Hepatocyte (in vitro differentiated cells): ENCODE measurements around the gene SCRN2. TPM values are rescaled to one million over a fixed set of nuclear protein-coding genes. Genes with fewer than 3 reads are reported as not detected.

Source experiments
- DNase-seq: peaks from one replicate; pipeline ENCODE4 v3.0.0-alpha.2; 2016; ENCODE audit warnings: low spot score
- H2AFZ ChIP-seq: fragments of 200-600 bp; sonication (generic); 2 replicates; pipeline ENCODE4 v1.6.0; 2016; ENCODE audit warnings: antibody characterized with exemption, mild to moderate bottlenecking
- H3K27ac ChIP-seq: fragments of 200-600 bp; sonication (generic); 2 replicates; pipeline ENCODE4 v1.5.1; 2016; ENCODE audit warnings: mild to moderate bottlenecking
- H3K27me3 ChIP-seq: fragments of 200-600 bp; sonication (generic); 2 replicates; pipeline ENCODE4 v1.6.1; 2016
- H3K36me3 ChIP-seq: fragments of 200-600 bp; sonication (generic); replicated peaks from 2 replicates; pipeline ENCODE4 v1.5.1; 2016; ENCODE audit warnings: low read depth; ENCODE audit not compliant: insufficient read depth
- H3K4me1 ChIP-seq: fragments of 200-600 bp; sonication (generic); 2 replicates; pipeline ENCODE4 v1.5.1; 2016; ENCODE audit warnings: mild to moderate bottlenecking, moderate library complexity; ENCODE audit not compliant: insufficient read depth
- H3K4me2 ChIP-seq: fragments of 200-600 bp; sonication (generic); 2 replicates; pipeline ENCODE4 v1.6.0; 2016
- H3K4me3 ChIP-seq: fragments of 200-600 bp; sonication (generic); 2 replicates; pipeline ENCODE4 v1.5.1; 2016; ENCODE audit warnings: mild to moderate bottlenecking
- H3K79me2 ChIP-seq: fragments of 200-600 bp; sonication (generic); 2 replicates; pipeline ENCODE4 v1.6.0; 2017; ENCODE audit warnings: mild to moderate bottlenecking
- H3K9me2 ChIP-seq: fragments of 200-600 bp; sonication (generic); replicated peaks from 2 replicates; pipeline ENCODE4 v1.6.0; 2017; ENCODE audit warnings: mild to moderate bottlenecking; ENCODE audit not compliant: insufficient read depth
- H3K9me3 ChIP-seq: fragments of 200-600 bp; sonication (generic); 2 replicates; pipeline ENCODE4 v1.5.1; 2016; ENCODE audit warnings: low read depth, mild to moderate bottlenecking
- H4K20me1 ChIP-seq: fragments of 200-600 bp; sonication (generic); 2 replicates; pipeline ENCODE4 v1.6.0; 2016; ENCODE audit warnings: mild to moderate bottlenecking; ENCODE audit not compliant: insufficient read depth, poor library complexity, severe bottlenecking
- EZH2 ChIP-seq: fragments of 200-600 bp; sonication (generic); IDR thresholded peaks from 2 replicates; pipeline ENCODE4 v1.6.1; 2016; ENCODE audit warnings: antibody characterized with exemption, mild to moderate bottlenecking, borderline replicate concordance
- EZH2phosphoT487 ChIP-seq: fragments of 200-600 bp; sonication (generic); IDR thresholded peaks from one replicate; pipeline ENCODE4 v1.6.1; 2018; ENCODE audit warnings: antibody characterized with exemption, mild to moderate bottlenecking, low read depth, moderate library complexity; ENCODE audit not compliant: unreplicated experiment, severe bottlenecking
- WGBS: methylation state at CpG from one replicate; pipeline ENCODE4 v1.1.6; 2016; ENCODE audit warnings: low lambda C conversion rate; ENCODE audit errors: missing lambda C conversion rate; 5-methylcytosine and 5-hydroxymethylcytosine counted together
- polyA plus RNA-seq: library from polyadenylated mRNA; unstranded; fragments of >200 nt; fragmentation: Nextera tagmentation; extraction: Ambion mirVana; gene quantifications from 2 replicates; pipeline ENCODE4 v1.2.1, GENCODE V29; 2016
- total RNA-seq: library from RNA; depleted of rRNA; stranded (reverse); fragments of >200 nt; gene quantifications from 2 replicates; pipeline ENCODE4 v1.2.3, GENCODE V29; 2014
- TF ChIP-seq, protein P1 (sequence below): fragments of 200-600 bp; sonication (generic); IDR thresholded peaks from 2 replicates; pipeline ENCODE4 v1.5.1; 2016; ENCODE audit warnings: antibody characterized with exemption, mild to moderate bottlenecking; ENCODE audit not compliant: poor library complexity

The SCRN2 gene
- total and polyA plus RNA-seq, 2 experiments from 2014 or later = 35.3 to 59.8 TPM

GRCh38 chr17:47846716-47847340, 5.8 kb upstream of the SCRN2 start:
- H3K9me3 ChIP-seq = no peaks in the 10 kb centered on the region
- no peaks in the 10 kb centered on the region for H3K36me3 ChIP-seq
- no peak overlapping the region for H2AFZ ChIP-seq
- TF ChIP-seq, protein P1, sequence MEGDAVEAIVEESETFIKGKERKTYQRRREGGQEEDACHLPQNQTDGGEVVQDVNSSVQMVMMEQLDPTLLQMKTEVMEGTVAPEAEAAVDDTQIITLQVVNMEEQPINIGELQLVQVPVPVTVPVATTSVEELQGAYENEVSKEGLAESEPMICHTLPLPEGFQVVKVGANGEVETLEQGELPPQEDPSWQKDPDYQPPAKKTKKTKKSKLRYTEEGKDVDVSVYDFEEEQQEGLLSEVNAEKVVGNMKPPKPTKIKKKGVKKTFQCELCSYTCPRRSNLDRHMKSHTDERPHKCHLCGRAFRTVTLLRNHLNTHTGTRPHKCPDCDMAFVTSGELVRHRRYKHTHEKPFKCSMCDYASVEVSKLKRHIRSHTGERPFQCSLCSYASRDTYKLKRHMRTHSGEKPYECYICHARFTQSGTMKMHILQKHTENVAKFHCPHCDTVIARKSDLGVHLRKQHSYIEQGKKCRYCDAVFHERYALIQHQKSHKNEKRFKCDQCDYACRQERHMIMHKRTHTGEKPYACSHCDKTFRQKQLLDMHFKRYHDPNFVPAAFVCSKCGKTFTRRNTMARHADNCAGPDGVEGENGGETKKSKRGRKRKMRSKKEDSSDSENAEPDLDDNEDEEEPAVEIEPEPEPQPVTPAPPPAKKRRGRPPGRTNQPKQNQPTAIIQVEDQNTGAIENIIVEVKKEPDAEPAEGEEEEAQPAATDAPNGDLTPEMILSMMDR = no peak
- TF ChIP-seq EZH2 (no peak), EZH2phosphoT487 (no peak)
- H3K27ac ChIP-seq = no peak overlapping the region
- no peaks in the 10 kb centered on the region for H4K20me1 ChIP-seq
- no peak overlapping the region for H3K4me3 ChIP-seq
- H3K9me2 ChIP-seq = no peaks in the 10 kb centered on the region
- peaks cover 36% of the 10 kb centered on the region for H3K4me1 ChIP-seq
- 30% methylated on average over 19 of the region's 31 CpGs for WGBS
- peak overlapping the region; percentile 57 for H3K4me2 ChIP-seq
- DNase-seq = no peak
- H3K79me2 ChIP-seq = no peaks in the 10 kb centered on the region
- H3K27me3 ChIP-seq = peaks cover 50% of the 10 kb centered on the region

DNA sequence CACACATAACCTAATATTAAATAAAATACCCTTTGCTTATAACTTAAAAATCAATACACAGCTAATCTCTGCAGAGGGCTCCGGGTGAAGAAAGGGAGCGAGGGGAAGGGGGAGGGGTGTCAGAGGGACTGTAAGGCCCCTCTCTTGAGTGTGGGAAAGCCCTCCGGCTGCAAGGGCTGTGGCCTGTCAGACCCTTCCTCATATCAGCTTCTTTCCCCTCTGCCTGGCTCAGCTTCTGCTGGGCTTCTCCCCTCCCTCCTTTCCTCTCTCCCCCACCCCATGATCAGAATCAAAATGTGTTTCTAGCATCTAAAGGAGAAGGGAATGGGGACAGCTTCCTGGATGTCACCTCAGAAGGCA, 4.6 kb upstream of the SCRN2 start:
- no peak overlapping the region for H3K27ac ChIP-seq
- no peaks in the 10 kb centered on the region for H3K9me3 ChIP-seq
- H2AFZ ChIP-seq = no peak overlapping the region
- peaks cover 2% of the 10 kb centered on the region for H3K79me2 ChIP-seq
- DNase-seq = no peak
- WGBS = 45% methylated on average over 3 of the region's 3 CpGs
- peaks cover 47% of the 10 kb centered on the region for H3K27me3 ChIP-seq
- H4K20me1 ChIP-seq = no peaks in the 10 kb centered on the region
- H3K9me2 ChIP-seq = no peaks in the 10 kb centered on the region
- peaks cover 38% of the 10 kb centered on the region for H3K4me1 ChIP-seq
- H3K4me3 ChIP-seq = no peak overlapping the region
- TF ChIP-seq EZH2 (no peak), EZH2phosphoT487 (no peak)
- TF ChIP-seq, protein P1 = no peak
- no peaks in the 10 kb centered on the region for H3K36me3 ChIP-seq
- no peak overlapping the region for H3K4me2 ChIP-seq

DNA sequence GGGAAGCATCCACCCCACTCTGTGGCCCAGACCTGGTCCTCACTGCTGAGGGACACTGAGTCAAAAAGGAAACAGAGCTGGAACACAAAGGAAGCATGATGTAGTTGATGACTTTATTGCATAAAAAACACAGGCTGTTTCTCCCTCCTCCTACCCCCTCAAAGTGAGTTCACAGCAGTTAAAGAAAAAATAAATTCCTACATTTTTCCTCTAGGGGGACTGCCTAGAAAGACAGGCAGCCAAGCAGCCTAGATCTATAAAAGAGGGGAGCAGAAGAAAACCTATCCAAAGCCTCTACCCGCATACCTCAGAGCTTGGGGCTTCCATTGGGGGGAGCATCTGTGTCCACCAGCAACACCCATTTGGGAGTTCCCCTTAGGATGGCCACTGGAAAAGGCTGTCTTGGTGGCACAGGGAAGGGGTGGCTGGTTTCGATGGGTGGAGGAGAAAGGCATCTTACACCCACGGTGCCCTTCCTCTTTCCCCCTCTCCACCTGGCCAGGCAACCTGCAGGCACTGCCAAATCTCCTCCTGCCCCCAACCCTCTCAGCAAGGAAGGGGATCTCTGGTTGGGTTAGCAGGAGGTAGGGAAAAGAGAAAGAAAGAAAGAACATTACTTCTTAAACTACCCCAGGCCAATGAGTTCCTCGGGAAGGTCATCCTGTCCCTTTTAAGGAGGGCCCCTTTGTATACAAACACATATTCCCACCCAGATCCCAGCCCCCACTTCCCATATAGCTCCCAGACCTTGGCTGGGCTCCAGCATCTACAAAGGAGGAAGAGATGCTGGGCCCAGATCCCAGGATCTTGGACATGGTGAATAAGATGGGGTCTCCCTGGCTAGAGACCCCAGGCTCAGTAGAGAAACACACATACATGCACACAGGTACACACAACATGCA, 4.0 kb upstream of the SCRN2 start:
- TF ChIP-seq EZH2 = no peak
- no peak for TF ChIP-seq EZH2phosphoT487
- TF ChIP-seq, protein P1 = peak; percentile 31
- no peak overlapping the region for H3K4me2 ChIP-seq
- no peaks in the 10 kb centered on the region for H3K36me3 ChIP-seq
- WGBS = 69% methylated on average over 4 of the region's 4 CpGs
- H3K9me3 ChIP-seq = no peaks in the 10 kb centered on the region
- H3K27me3 ChIP-seq = peaks cover 45% of the 10 kb centered on the region
- no peaks in the 10 kb centered on the region for H4K20me1 ChIP-seq
- no peak overlapping the region for H3K4me3 ChIP-seq
- DNase-seq = no peak
- peaks cover 8% of the 10 kb centered on the region for H3K79me2 ChIP-seq
- no peak overlapping the region for H3K27ac ChIP-seq
- peaks cover 43% of the 10 kb centered on the region for H3K4me1 ChIP-seq
- no peaks in the 10 kb centered on the region for H3K9me2 ChIP-seq
- no peak overlapping the region for H2AFZ ChIP-seq
